SK-N-SH (cell line): ENCODE results near the gene IDI2.

Experiments
- EP300 ChIP-seq, 2 experiments: IDR thresholded peaks; 2 replicates each; pipeline versions ENCODE4 v1.4.0 to v1.6.1; 2012; ENCODE audit warnings: borderline replicate concordance in 1 of 2, low read depth in 1 of 2, low read length in 1 of 2
- FOXJ3 ChIP-seq: sonication (generic); formaldehyde crosslinking; IDR thresholded peaks from 2 replicates; pipeline ENCODE4 v1.5.1; 2020; ENCODE audit warnings: mild to moderate bottlenecking, missing genetic modification reagents
- MXI1 ChIP-seq: IDR thresholded peaks from 2 replicates; pipeline ENCODE4 v1.6.1; 2012; ENCODE audit warnings: mild to moderate bottlenecking, low read depth, low read length, improper control_type of control experiment
- POLR2AphosphoS5 ChIP-seq: IDR thresholded peaks from 2 replicates; pipeline ENCODE4 v1.6.1; 2012; ENCODE audit warnings: low read depth, low read length
- YY1 ChIP-seq: IDR thresholded peaks from 2 replicates; pipeline ENCODE4 v1.4.0; 2012; ENCODE audit warnings: low read depth, mild to moderate bottlenecking
- TF ChIP-seq, protein P1 (sequence below): fragments of 150-350 bp; IDR thresholded peaks from 2 replicates; pipeline ENCODE4 v1.6.1; 2017; ENCODE audit warnings: antibody characterized with exemption, low read length, low read depth, borderline replicate concordance
- TF ChIP-seq, protein P2 (sequence below): fragments of 200-600 bp; sonication (generic); IDR thresholded peaks from 2 replicates; pipeline ENCODE4 v1.6.1; 2017; ENCODE audit warnings: antibody characterized with exemption, mild to moderate bottlenecking, moderate library complexity

DNA sequence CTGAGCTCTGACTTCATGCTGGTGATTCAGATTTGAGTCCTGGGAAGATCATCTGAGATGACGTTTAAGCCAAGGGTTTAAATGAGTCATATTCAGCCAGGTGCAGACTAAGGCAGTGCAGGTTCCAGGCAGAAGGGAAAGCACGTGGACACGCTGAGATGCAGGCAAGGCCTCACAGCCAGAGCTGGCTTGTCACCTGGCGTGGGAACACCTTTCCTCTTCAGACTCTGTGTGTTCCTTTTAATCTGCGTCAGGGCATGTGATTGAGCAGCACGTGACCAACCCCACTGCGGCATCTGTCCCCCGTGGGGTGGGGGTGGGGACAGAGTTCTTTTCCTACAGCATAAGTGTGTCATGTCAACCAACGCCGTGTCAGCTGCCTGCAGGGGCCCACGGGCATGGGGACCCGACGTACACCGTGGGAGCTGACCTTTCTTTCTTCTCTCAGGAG is 10.7 kb upstream of the IDI2 start:
- TF ChIP-seq FOXJ3 (CRISPR knock-in tag): no peak
- no peak for TF ChIP-seq POLR2AphosphoS5
- no peak for TF ChIP-seq MXI1
- no peak for TF ChIP-seq EP300 (IDR thresholded peaks at IDR 0.05; ENCODE audit: borderline replicate concordance in 1 of 2, low read depth in 1 of 2, low read length in 1 of 2)
- TF ChIP-seq YY1: no peak
- TF ChIP-seq, protein P1, sequence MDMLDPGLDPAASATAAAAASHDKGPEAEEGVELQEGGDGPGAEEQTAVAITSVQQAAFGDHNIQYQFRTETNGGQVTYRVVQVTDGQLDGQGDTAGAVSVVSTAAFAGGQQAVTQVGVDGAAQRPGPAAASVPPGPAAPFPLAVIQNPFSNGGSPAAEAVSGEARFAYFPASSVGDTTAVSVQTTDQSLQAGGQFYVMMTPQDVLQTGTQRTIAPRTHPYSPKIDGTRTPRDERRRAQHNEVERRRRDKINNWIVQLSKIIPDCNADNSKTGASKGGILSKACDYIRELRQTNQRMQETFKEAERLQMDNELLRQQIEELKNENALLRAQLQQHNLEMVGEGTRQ: no peak
- TF ChIP-seq, protein P2, sequence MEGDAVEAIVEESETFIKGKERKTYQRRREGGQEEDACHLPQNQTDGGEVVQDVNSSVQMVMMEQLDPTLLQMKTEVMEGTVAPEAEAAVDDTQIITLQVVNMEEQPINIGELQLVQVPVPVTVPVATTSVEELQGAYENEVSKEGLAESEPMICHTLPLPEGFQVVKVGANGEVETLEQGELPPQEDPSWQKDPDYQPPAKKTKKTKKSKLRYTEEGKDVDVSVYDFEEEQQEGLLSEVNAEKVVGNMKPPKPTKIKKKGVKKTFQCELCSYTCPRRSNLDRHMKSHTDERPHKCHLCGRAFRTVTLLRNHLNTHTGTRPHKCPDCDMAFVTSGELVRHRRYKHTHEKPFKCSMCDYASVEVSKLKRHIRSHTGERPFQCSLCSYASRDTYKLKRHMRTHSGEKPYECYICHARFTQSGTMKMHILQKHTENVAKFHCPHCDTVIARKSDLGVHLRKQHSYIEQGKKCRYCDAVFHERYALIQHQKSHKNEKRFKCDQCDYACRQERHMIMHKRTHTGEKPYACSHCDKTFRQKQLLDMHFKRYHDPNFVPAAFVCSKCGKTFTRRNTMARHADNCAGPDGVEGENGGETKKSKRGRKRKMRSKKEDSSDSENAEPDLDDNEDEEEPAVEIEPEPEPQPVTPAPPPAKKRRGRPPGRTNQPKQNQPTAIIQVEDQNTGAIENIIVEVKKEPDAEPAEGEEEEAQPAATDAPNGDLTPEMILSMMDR: no peak
